ENCODE data around the gene SULT6B1. TPM values are rescaled to one million over a fixed set of nuclear protein-coding genes. Genes with fewer than 3 reads are reported as not detected.
"Not testable (repeated sequence)": the region's sequence is repeated elsewhere in the genome, so short reads cannot be mapped to it uniquely, and the experiment has no call there.

SULT6B1 gene
- total RNA-seq, 1 donor from 2014 or later, result not detected

DNA sequence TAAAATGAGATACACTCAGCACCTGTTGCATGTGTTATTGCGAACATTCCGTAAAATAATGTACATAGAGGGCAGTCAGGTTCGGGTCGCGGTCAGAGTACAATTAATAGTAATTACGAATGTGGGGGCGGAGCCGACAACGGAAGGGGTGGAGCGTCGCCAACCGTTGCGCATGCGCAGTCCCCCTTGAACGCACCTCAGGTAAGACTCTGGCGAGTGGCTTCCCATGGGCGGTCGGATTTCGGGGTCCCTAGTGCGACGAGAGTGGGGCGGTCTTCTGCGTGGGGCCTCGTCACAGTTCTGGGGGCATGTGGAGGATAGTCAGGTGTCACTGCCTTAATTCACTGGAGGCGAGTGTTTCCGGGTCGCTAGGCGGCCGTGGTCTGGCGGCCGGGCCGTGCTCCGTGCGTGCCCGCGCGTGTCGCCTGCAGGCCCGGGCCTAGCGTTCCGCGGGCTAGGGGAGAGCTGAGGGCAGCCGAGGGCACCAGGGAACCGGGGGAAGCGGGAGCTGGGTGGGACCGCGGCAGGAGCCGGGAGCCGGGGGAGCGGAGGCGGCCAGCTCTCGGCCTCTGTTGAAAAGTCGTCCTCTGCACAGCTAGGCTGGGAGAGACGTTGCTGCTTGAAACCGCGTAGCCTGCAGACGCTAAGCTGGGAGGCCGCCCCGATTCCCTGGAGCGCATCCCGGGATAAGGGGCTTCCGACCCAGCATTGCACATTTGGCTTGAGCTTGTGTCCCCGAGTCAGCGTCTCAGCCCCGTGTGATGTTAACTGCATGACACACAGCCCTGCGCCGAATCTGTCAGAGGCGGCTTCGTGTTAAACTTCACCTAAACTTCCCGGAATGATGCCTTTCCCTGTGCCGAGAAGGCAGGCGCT, 8.1 kb upstream of the SULT6B1 start, which contains the start of gene CEBPZOS:
Gene CEBPZOS (plus strand): TSS at position 177 of the 876 bp plus-strand sequence. CDS start 3,209 bp downstream, outside the sequence.
- peak; percentile 29 for DNase-seq (ENCODE audit: low read depth, low spot score)

DNA sequence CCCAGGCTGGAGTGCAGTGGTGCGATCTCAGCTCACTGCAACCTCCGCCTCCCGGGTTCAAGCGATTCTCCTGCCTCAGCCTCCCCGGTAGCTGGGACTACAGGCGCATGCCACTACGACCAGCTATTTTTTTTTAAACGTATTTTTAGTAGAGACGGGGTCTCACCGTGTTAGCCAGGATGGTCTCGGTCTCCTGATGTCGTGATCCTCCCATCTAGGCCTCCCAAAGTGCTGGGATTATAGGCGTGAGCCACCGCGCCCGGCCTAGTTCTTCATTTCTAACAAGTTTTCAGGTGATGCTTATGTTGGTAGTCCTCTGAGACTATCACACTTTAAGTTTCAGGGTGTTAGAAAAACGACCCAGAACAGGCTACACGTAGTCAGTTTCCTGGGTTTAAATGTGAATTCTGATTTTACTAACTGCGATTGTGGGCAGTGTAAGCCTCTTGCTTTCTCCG, 7.4 kb upstream of the SULT6B1 start:
- not testable (repeated sequence) for DNase-seq (ENCODE audit: low read depth, low spot score)

DNA sequence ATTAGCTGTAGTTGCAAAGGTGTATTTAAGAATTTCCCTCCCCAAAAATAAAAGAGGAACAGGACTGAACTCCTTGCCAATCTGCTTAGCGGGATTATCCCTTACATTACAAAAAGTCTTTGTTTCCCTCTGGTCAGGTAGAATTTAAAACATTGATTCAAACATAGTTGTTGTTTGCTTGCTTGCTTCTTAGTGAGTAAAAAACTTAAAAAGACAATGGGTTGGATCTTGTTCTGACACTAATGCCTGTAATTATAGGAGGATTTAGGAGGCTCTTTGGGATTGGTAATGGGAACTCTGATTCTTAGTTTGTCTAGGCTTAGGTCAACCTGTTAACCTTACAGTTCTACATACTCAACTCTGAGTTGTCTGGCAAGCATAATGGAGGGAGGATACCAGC, 4.1 kb upstream of the SULT6B1 start:
- DNase-seq (ENCODE audit: low read depth, low spot score), result no peak

DNA sequence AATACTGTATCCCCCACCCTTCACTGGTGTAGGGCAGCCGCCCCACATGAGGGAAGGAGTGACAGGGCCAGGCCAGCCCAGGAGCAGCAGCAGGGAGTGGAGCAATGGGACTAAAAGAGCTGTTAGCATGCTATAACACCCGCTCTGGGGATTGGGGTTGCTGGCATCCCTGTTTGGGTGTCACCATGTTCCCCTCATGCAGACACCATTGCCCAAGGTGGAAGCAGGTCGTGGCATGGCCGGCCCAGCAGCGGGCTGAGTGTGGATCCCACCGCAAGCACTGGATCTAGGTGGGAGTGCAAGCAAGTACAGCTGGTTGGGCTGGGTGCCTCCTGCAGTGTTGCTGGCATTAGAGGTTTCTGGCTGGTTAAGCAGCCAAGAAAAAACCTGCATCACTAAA, 3.3 kb upstream of the SULT6B1 start:
- no peak for DNase-seq (ENCODE audit: low read depth, low spot score)

DNA sequence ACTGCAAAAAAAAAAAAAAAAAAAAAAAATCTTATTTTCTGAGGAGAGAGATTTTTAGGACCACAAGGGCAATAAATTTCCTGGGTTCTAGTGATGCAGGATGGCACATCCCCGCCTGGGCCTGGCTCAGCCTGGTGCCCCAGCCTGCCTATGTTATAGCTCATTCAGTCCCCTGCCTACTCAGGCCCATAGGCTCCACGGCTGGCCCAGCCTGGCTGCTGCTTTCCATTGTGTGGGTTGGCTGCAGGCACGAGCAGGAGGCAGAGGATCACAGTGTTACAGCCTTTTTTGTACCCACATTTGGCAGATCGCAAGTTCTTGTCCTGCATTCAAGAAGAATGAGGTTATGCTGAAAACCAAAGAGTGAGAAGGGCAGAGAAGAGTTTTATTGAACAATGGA, 2.8 kb upstream of the SULT6B1 start:
- no peak for DNase-seq (ENCODE audit: low read depth, low spot score)

DNA sequence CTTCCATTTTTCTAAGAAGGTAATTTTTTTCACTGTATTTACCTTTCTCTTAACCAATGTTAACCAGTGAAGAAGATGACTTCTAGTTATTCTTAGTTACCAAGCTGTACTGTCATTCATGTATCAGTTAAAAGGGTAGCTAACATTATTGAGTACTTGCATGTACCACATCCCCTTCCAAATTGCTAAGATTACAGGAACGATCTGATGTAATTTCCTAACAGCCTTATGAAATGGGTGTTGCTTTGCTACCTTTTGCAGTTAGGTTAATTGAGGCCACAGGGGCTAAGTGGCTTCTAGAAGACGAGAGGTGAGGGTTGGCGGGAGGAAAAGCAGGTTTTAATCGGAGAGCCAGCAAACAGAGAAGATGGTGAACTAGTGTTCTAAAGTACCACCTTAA, 1.8 kb upstream of the SULT6B1 start:
- DNase-seq (ENCODE audit: low read depth, low spot score), result no peak

DNA sequence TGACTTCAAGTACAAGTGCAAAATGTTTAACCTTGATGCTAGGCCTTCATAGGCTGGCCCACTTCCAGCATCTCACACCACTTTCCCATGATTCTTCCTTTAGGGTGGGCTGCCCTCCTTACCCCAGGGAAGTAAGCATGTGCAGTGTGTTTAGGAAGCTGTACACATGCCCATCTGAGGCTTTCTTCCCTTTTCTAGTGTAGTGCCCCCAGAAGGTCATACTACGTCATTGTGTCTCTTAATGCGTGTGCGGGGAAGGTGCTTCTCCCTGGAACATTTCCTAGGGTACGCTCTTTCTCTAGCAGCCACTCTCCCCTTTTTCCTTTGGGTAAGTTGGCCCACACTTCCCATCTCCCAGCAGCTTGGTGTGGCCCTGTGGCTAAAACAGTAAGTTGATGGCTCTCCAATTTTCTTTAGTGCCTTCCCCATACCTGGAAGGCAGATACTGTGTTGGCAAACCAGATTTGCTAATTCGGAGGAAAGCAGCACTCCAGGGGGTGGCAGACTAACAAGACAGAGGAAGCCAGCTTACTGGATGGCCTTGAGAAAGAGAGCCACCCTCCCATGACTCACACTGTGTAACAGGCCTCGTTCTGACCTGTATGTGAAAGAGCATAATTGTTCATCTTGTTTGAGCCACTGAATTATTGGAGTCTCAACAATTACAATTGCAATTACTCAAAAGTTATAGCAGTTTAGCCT, 1.1 kb upstream of the SULT6B1 start:
- no peak for DNase-seq (ENCODE audit: low read depth, low spot score)

DNA sequence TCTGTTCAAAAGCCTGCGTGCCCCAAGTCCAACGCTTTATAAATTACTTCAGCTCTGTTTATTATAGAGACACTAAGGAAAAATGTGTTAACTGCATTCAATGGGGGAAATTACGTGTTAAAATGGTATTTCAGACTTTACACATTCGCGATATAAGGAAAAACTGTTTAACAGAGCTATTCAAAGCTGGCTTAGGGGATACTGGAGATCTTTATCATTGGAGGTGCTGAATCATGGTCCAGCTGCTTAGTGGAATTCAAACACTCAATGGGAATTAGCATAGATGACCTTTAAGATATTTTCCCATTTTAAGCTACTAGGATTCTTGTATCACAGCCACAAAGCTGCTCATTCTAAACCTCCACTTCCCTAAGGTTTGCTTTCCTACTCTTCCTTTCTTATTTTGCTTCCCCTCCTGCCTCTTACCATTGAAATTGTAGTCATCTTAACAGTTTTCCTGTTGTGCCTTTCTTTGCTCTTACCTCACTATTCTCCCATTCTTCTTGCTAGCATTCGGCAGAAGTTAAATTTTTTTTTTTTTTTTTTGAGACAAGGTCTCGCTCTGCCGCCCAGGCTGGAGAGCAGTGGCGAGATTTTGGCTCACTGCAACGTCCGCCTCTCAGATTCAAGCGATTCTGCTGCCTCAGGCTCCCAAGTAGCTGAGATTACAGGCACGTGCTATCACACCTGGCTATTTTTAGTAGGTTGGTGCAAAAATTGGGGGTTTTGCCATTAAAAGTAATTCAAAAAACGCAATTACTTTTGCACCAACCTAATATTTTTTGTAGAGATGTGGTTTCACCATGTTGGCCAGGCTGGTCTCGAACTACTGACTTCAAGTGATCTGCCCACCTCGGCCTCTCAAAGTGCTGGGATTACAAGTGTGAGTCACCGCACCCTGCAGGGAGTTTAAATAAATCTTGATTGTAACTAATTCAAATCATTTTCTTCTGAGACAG, 6.5 kb downstream of the SULT6B1 start:
- peak; percentile 67 for DNase-seq (ENCODE audit: low read depth, low spot score)

DNA sequence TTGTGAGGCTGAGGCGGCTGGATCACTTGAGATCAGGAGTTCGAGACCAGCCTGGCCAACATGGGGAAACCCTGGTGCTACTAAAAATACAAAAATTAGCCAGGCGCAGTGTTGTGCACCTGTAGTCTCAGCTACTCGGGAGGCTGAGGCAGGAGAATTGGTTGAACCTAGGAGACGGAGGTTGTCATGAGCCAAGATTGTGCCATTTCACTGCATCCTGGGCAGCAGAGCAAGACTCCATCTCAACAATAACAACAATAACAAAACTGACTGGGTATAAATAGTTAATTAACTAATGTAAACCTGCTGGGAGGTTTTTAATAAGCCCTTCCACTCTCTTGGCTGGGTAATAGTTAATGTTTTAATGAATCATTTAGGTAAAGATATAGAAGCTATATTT, 7.8 kb downstream of the SULT6B1 start:
- no peak for DNase-seq (ENCODE audit: low read depth, low spot score)

DNA sequence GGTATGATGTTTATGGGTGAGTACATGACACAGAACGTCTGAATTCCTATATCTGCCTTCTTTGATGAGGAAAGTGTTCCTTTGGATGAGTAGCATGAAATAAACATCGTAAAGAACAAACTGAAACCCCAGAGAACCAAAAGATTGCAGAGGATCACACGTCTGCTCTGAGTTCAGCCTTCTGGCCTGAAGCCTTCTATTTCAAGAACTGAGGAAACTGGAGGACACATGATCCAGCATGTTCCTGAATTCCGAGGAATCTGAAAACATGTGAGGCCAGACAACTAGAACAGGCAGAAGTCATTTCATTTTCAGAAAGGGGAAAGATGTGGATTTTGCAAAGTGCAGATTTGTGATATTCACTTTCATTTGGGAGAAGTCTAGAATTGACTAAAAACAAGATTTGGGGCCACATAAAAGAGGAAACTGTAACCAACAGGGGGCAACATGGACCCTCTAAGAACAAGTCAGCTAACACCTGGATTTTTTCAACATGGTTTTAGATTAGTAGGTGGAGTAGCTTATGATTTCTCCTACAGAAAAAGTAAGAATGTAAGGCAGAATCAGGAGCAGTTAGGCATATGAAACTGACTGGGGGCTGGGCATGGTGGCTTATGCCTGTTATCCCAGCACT, 8.3 kb downstream of the SULT6B1 start:
- DNase-seq (ENCODE audit: low read depth, low spot score), result no peak

DNA sequence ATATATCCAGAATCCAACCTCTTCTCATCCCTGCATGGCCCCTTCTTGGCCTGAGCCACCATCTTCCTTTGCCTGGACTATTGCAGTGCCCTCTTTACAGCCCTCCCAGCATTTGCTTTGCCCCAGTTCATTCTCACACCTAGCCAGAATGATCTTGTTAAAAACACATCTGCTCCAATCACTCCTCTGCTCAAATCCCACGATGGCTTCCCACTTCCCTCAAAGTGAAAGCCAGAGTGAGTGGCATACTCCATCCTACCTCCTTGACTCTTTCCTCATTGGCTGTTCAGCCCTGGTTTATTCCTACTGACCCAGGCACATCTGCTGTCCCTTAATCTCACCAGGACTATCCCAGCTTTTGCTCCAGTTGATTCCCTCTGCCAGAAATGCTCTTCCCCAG, 14.7 kb downstream of the SULT6B1 start:
- no peak for DNase-seq (ENCODE audit: low read depth, low spot score)

DNA sequence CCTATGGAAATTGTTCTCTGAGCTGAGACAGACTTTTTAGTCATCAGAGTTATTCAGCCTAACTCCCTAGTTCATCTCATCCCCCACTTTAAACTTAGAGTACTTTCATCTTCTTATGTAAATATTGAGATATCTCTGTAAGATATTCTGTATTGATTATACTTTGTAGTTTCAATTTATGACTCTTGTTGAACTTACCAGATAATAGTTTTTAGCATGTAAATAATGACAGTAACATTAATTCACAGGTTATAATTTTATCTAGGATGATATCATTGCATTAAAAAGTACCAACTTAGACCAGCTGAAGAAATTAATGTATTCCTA, 16.9 kb downstream of the SULT6B1 start:
- DNase-seq (ENCODE audit: low read depth, low spot score), result no peak

DNA sequence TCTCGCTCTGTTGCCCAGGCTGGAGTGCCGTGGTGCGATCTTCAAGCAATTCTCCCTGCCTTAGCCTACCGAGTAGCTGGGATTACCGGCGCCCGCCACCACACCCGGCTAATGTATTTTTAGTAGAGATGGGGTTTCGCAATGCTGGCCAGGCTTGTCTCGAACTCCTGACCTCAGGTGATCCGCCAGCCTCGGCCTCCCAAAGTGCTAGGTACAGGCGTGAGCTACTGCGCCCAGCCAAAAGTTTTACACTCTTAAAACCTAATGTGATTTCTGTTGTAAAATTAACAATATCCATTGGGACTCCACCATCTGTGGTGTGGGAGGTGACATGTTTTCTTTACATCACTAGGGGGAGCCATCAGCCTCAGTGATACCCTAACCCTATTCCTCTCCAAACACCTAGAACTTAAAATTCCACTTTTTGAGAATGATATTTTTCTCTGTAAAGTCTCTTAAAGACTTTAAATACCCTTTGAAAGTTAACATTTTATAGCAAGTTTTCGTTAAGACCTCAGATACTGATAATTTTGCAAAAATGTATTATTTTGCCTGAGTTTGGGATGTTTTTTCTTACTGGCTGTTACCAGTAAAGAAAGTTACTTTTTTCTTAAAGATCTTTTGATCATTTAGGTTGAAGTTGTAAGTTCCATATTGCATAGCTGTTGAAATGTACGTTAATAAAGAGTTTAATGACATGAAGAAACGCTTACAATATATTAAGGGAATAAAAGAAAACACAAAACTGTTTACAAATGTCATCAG, 20.1 kb downstream of the SULT6B1 start:
- no peak for DNase-seq (ENCODE audit: low read depth, low spot score)

DNA sequence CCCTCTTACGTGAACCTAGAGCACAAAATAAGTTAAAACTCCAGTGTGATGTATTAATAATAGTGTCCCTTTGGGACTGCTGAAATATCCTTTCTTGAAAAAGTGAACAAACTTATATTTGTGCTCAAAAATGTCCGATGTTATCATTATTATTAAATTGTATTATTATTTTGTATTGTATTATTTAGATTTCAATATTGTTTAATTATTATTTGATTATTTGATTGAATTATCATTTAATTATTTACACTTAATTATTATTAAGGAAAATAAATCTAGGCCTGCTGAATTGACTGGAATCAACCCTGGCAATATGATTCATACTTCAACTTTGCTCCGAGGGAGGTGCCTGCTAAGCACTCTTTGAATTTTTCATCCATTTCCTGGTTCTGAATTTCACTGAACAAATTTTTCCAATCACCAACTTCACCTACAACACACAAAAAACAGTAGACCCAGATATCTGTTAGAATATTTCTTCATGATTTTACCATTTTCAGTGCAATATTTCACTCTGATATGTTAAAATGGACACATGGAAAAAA, 20.8 kb downstream of the SULT6B1 start:
- no peak for DNase-seq (ENCODE audit: low read depth, low spot score)

DNA sequence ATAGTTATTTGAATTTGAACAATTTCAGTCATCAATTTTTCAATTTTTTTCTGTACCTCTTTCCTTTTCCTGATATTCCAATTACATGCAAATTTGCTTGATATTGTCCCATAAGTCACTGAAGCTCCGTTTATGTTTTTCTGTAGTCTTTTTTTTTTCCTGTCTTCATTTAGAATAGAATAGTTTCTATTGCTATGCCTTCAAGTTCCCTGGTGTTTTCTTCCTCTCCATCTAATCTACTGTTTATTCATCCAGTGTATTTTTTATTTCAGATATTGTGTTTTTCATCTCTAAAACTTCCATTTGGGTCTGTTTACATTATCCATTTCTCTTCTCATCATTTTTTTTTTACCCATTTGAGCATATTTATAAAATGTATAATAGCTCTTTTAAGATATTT, 23.7 kb downstream of the SULT6B1 start:
- DNase-seq (ENCODE audit: low read depth, low spot score), result no peak

DNA sequence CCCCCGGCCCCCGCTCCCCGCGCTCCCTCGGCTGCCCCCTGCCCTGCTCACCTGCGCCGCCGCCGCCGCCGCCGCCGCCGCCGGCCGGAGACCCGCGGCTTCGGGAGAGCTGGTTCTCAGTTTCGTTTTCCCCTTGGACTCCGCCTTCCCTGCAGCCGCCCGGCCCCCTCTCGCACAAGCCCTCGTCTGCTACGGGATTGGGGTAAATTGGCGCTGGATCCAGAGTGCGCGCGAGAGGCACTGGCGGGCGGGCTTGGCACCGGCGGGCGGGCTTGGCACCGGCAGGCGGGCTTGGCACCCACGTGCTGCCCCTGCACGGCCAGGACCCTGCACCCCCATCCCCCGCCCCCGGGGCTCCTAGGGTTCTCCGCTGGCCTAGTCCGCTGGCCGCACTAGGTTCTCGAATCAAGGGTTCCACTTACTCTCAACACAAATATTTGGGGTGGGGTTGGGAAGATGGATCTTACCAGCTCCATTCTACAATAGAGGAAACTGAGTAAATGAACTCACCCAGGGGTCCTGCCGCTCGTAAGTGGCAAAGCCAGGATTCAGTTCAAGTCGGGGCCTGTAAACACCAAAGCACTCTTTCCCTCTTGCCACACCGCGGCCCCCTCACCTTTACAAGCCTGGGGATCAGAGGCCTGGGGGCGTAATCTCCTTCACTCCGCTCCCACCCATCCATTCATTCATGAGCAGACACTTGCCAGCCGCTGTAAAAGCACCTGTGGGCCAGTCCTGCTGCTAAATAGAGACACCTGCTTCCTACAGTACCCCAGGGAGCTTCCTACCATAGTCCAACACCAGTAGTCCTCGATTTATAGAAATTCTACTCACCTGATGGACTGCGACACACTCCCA, 31.4 kb downstream of the SULT6B1 start, which contains the start of gene EIF2AK2:
Gene EIF2AK2 (minus strand): TSS at position 124 of the 858 bp plus-strand sequence. CDS start 9,174 bp downstream, outside the sequence.
- DNase-seq (ENCODE audit: low read depth, low spot score), result peak; percentile 57

DNA sequence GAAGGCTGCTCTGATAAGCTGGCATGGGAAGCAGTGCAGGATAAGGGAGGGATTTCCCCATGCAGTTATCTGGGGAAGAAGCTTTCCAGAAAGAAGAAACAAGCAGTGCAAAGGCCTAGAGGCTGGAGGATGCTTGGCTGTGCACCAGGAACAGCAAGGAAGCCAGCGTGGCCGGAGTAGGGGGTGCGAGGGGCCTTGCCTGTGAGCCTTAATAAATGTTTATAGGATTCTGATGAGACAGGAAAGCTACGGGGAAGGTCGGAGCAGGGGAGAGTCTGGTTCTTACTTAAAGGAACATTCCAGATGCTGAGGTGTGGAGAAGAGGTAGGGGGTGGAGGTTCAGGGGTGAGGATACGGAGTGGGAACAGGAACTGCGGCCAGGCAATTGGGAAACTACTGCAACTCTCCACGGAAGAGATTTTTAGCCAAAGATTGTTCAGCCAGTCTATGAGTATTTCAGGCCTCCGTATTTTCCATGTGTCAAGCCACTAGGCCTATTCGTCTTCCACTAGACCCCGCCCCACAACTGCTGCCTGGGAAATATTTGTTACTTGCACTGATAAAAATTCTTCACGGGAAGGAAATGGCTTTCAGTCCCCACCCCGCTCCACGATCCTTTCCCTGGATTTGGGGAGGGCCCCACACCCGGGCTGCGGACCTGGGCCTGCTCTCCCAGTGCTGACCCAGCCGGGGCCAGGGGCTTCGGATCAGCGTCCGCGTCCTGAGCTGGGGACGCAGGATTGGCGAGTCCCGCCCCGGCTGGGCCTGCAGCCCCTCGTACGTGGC, 32.2 kb downstream of the SULT6B1 start:
- no peak for DNase-seq (ENCODE audit: low read depth, low spot score)

DNA sequence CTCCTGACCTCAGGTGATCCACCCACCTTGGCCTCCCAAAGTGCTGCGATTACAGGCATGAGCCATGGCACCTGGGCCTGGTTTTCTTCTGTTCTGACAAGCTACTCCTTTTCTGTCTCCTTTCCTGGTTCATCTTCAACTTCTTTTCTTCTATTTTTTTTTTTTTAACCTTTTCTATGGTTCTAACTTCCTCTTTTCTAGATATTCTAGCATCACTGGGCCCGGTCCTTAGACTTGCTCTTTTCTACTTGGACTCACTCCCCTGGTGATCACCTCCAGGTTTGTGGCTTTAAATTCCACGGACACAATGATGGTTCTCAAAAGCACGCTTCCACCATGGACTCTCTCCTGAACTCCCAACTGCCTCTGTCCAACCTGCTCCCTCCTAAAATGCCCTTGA, 33.7 kb downstream of the SULT6B1 start:
- DNase-seq (ENCODE audit: low read depth, low spot score), result no peak

Data from pulmonary artery endothelial cell (primary cell).